ENCODE results near the gene ZNF3.

DNA sequence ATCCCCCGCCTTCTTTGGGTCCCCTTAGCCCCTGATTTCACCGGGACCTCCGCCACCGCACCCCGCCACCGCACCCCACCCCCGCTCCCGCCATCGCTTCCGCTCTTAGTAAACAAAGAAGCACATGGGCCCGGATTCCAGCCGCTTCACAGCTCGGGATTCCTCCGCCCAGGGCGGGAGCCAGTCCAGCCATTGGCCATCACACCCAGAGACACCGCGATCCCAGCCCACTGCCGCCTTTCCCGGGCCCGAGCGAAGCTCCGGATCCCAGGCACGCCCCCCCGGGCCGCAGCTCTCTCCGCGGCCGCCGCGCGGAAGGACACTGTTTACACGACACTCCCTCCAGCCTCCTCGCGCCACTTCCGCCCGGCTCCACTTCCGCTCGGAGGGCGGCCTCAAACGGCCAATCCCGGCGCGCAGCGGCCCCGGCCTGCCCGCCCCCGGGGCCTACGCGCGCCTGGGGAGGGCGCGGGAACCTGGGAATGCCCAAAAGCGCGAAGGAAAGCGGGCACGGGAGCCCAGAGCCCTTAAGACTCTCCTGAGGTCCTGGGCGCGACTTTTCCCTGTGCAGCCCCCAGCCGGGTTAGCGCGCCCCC is 19.0 kb upstream of the ZNF3 start:
- TF ChIP-seq, protein P1, sequence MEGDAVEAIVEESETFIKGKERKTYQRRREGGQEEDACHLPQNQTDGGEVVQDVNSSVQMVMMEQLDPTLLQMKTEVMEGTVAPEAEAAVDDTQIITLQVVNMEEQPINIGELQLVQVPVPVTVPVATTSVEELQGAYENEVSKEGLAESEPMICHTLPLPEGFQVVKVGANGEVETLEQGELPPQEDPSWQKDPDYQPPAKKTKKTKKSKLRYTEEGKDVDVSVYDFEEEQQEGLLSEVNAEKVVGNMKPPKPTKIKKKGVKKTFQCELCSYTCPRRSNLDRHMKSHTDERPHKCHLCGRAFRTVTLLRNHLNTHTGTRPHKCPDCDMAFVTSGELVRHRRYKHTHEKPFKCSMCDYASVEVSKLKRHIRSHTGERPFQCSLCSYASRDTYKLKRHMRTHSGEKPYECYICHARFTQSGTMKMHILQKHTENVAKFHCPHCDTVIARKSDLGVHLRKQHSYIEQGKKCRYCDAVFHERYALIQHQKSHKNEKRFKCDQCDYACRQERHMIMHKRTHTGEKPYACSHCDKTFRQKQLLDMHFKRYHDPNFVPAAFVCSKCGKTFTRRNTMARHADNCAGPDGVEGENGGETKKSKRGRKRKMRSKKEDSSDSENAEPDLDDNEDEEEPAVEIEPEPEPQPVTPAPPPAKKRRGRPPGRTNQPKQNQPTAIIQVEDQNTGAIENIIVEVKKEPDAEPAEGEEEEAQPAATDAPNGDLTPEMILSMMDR (IDR thresholded peaks at IDR 0.05), result no peak
- peak; percentile 54 to 99 (median 98) for TF ChIP-seq POLR2AphosphoS5 (IDR thresholded peaks at IDR 0.05)
- no peak for TF ChIP-seq POLR2A (IDR thresholded peaks at IDR 0.05)
